ENCODE measurements around the gene CNRIP1.

DNA sequence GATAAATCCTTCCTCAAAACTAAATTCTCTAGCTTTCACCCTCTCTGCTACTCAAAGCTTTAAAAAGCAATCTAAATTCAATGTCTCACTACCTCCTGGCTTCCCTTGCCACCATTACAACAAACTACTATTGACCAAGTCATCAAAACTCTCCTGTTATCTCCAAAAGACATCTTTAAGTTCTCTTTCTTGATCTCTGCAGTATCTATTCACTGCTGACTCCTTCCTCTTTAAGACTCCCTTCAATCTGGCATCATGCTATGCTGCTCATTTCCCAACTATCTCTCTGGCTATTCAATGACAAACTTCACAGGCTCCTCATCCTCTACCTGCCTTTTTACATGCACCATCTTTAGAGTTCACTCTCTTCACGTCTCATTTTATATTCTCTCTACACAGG is 73.4 kb downstream of the CNRIP1 start:
- TF ChIP-seq CTCF (optimal IDR thresholded peaks at IDR 0.05 in 1 of 3, IDR thresholded peaks at IDR 0.05 in 1 of 3, conservative IDR thresholded peaks at IDR 0.05 in 1 of 3; ENCODE audit: extremely low read depth in 1 of 3, insufficient read depth in 2 of 3, low read length in 3 of 3) (no peak), EZH2 (IDR thresholded peaks at IDR 0.05; ENCODE audit: low read length) (no peak)
